ENCODE measurements around the gene SLC44A1. TPM values are rescaled to one million over a fixed set of nuclear protein-coding genes. Genes with fewer than 3 reads are reported as not detected.

Gene SLC44A1
- total RNA-seq, 6 donors from 2014 or later: 15.7 to 62.2 (median 44.6) TPM

DNA sequence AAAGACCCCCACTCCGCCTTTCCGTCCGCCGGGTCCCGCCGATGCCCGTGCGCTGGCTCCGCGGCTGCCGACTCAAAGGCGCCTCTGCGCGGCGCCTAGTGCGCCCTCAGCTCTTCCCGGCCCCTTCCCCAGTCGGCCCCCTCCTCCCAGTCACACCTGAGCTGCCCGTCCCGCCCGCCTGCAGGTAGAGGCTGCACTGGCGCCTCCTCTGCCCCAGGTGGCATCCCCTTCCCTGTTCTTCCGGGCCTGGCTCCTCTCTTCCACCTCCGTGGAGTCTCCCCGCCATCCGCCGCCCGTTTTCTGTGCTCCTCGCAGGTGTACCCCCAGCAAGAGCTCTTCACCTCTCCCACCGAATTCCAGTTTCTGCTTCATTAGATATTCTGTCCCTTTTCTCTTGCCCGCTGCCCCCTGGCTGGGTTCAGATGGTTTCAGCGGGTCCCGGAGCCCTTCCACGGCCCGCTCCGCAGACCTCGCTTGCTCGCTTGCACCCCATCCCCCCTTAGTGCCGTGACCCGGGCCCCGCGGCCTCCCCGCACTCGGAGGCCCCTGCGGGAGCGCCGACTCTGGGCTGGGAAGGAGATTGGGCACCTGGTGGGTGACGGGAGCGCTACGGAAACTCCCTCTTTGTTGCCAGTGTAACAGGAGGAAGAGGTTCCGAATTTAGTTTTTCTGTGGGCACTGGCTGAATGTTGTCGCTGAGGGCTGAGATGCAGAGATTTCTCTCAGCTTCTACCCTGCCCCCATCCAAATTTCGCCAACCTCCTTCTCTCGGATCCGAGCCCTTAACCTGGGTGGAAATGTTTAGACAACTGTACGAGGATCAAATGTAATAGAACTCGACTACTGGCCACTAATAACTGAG, 809 bp downstream of the SLC44A1 start:
- Histone ChIP-seq H3K4me1 (peaks cover 8 to 29% (median 22%) of the 10 kb centered on the region in 4 donors), H3K27ac (peak overlapping the region; percentile 85 to 89 (median 86)), H3K9me3 (no peaks in the 10 kb centered on the region), H3K27me3 (no peaks in the 10 kb centered on the region), H3K4me3 (peak overlapping the region; percentile 60 to 89 (median 80)), H3K36me3 (no peaks in the 10 kb centered on the region)
- 0 to 3% methylated on average over 32 to 56 of the region's 57 CpGs for WGBS, 2 donors
- DNase-seq: peak; percentile 85 to 90
- peak; percentile 18 to 83 for ATAC-seq (ENCODE audit: low FRiP score in 2 of 2)
- TF ChIP-seq POLR2A (IDR thresholded peaks at IDR 0.05) (peak in 1 of 4 donors; percentile 32), EP300 (IDR thresholded peaks at IDR 0.05) (no peak), POLR2AphosphoS5 (IDR thresholded peaks at IDR 0.05) (peak in 1 of 2 donors; percentile 65)
- TF ChIP-seq, protein P1, sequence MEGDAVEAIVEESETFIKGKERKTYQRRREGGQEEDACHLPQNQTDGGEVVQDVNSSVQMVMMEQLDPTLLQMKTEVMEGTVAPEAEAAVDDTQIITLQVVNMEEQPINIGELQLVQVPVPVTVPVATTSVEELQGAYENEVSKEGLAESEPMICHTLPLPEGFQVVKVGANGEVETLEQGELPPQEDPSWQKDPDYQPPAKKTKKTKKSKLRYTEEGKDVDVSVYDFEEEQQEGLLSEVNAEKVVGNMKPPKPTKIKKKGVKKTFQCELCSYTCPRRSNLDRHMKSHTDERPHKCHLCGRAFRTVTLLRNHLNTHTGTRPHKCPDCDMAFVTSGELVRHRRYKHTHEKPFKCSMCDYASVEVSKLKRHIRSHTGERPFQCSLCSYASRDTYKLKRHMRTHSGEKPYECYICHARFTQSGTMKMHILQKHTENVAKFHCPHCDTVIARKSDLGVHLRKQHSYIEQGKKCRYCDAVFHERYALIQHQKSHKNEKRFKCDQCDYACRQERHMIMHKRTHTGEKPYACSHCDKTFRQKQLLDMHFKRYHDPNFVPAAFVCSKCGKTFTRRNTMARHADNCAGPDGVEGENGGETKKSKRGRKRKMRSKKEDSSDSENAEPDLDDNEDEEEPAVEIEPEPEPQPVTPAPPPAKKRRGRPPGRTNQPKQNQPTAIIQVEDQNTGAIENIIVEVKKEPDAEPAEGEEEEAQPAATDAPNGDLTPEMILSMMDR (IDR thresholded peaks at IDR 0.05): peak; percentile 10 to 49 (median 38)

DNA sequence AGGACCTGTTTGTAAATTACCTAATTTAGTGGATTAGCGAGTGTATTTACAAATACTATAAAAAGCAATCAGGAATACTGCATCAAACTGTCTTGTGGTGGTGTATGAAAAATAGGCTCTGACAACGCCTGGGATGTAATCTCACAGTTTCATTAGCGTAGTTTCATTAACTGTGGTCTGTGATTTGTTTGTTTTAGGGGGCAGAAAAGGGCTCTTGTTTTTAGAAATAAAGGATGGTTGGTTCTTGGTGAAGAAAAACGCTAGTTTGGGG, 1.4 kb downstream of the SLC44A1 start:
- 9 to 14% methylated on average over 4 of the region's 4 CpGs for WGBS, 2 donors
- Histone ChIP-seq H3K27ac (peak overlapping the region; percentile 85 to 89 (median 86)), H3K27me3 (no peaks in the 10 kb centered on the region), H3K36me3 (no peaks in the 10 kb centered on the region), H3K9me3 (no peaks in the 10 kb centered on the region), H3K4me1 (peaks cover 8 to 29% (median 22%) of the 10 kb centered on the region in 4 donors), H3K4me3 (peak overlapping the region; percentile 60 to 89 (median 80))
- DNase-seq (no peak), ATAC-seq (ENCODE audit: low FRiP score in 2 of 2) (no peak)
- no peak for TF ChIP-seq POLR2AphosphoS5 (IDR thresholded peaks at IDR 0.05)
- TF ChIP-seq, protein P1 (IDR thresholded peaks at IDR 0.05): no peak
- no peak for TF ChIP-seq EP300 (IDR thresholded peaks at IDR 0.05)
- no peak for TF ChIP-seq POLR2A (IDR thresholded peaks at IDR 0.05)

DNA sequence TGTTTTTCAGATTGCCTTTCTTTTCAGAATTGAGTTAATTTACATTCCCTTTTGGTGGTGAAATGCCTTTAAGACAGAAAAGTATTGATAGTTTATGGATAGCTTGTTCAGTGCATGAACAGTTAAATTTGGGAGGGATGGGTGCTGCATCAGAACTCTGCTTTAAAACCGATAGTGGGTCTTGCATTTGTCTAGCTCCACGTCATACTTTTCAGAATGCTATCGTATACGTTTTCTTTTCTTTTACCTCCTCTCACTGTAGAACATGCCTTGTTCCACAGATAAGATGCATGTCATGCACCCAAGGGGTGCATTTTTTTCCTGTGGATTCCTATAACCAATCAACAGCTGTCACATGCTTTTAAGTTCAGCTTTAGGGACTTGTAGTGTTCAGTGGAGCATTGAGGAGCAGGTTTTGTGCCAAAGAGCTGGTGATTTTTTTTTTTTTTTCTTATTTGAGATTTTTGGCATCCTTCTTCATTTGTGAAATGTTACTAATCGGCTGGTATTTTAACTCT, 2.3 kb downstream of the SLC44A1 start:
- H3K27me3 ChIP-seq: no peaks in the 10 kb centered on the region
- peak overlapping the region in 2 of 4 donors; percentile 60 to 89 for H3K4me3 ChIP-seq
- H3K27ac ChIP-seq: peak overlapping the region in 1 of 4 donors; percentile 21
- ATAC-seq (ENCODE audit: low FRiP score in 2 of 2) (no peak), DNase-seq (no peak)
- no peaks in the 10 kb centered on the region for H3K36me3 ChIP-seq
- no peak for TF ChIP-seq POLR2A (IDR thresholded peaks at IDR 0.05)
- no peak for TF ChIP-seq POLR2AphosphoS5 (IDR thresholded peaks at IDR 0.05)
- TF ChIP-seq, protein P1 (IDR thresholded peaks at IDR 0.05): no peak
- TF ChIP-seq EP300 (IDR thresholded peaks at IDR 0.05): no peak
- H3K9me3 ChIP-seq: no peaks in the 10 kb centered on the region
- 45 to 68% methylated on average over 5 of the region's 5 CpGs for WGBS, 2 donors
- H3K4me1 ChIP-seq: peaks cover 8 to 33% (median 21%) of the 10 kb centered on the region in 4 donors

DNA sequence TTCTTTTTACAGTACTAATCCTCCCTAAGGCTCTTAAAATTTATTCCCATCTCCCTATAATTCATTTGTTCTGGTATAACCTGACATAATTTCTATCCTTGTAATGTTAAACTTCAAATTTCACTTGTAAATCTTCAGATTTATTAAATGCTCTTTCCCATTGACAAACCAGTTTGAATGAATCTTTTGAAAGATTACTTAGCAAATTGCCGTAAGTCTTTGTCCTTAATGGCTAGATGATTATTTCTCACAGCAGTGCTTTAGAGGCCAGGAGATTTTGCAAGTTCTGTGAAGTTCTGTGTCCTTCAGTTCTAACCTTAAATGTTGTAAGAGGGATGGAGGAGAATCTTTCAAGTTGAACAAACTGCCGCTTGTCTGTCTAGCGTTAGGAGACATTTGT, 4.2 kb downstream of the SLC44A1 start:
- DNase-seq (no peak), ATAC-seq (ENCODE audit: low FRiP score in 2 of 2) (no peak)
- no peaks in the 10 kb centered on the region for H3K27me3 ChIP-seq
- 63 to 70% methylated on average over 3 of the region's 3 CpGs for WGBS, 2 donors
- H3K4me3 ChIP-seq: no peak overlapping the region
- TF ChIP-seq POLR2A (IDR thresholded peaks at IDR 0.05): no peak
- H3K9me3 ChIP-seq: no peaks in the 10 kb centered on the region
- H3K4me1 ChIP-seq: peaks cover 7 to 31% (median 19%) of the 10 kb centered on the region in 4 donors
- no peak overlapping the region for H3K27ac ChIP-seq
- H3K36me3 ChIP-seq: no peaks in the 10 kb centered on the region

DNA sequence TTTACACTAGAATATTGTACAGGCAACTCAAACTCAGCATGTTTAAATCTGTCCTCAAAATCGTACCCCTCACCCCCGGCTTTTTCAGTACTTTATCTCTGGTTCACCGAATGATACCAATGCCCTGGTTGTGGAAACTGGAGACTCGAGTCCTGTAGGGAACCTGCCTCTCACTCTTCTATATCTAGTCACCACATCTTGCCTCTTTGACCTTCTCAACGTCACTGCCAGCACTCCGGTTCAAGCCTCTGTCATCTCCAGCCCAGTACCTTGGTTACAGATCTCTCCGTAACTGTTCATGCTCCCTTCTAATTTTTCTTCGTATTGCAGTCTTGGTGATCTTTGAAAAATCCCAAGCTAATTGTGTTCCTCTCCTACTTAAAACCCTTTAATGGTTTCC, 6.7 kb downstream of the SLC44A1 start:
- DNase-seq (no peak), ATAC-seq (ENCODE audit: low FRiP score in 2 of 2) (no peak)
- 90 to 93% methylated on average over 8 of the region's 8 CpGs for WGBS, 2 donors
- peaks cover 0 to 24% (median 19%) of the 10 kb centered on the region in 4 donors for H3K4me1 ChIP-seq
- TF ChIP-seq EP300 (IDR thresholded peaks at IDR 0.05): no peak
- H3K27me3 ChIP-seq: no peaks in the 10 kb centered on the region
- H3K36me3 ChIP-seq: no peaks in the 10 kb centered on the region
- no peaks in the 10 kb centered on the region for H3K9me3 ChIP-seq
- no peak overlapping the region for H3K4me3 ChIP-seq
- H3K27ac ChIP-seq: no peak overlapping the region

Measured in upper lobe of left lung (tissue), 6 donors.